Kidney (tissue), 14 donors: ENCODE data around the gene NKAPD1. TPM values are rescaled to one million over a fixed set of nuclear protein-coding genes. Genes with fewer than 3 reads are reported as not detected.
A peak's percentile ranks its signal among the peaks of the same experiment; 100 is the strongest.
"Not testable (repeated sequence)": the region's sequence is repeated elsewhere in the genome, so short reads cannot be mapped to it uniquely, and the experiment has no call there.

ENCODE experiments used
- DNase-seq, 5 donors: peaks; one replicate each; pipeline ENCODE4 v3.0.0-alpha.2; 2013 to 2020
- FAIRE-seq: peaks from 2 replicates; lab custom pipeline; 2012; peaks lifted over from hg19 to GRCh38; lab: Jason Lieb, UNC
- H3K27ac ChIP-seq, 2 donors: one replicate each; pipeline ENCODE4 v1.7.0; 2013; ENCODE audit warnings: low read depth in 2 of 2, low read length in 2 of 2, inconsistent platforms in 1 of 2
- H3K27me3 ChIP-seq: one replicate; pipeline ENCODE4 v1.7.1; 2013; ENCODE audit warnings: low read length, inconsistent platforms; ENCODE audit not compliant: control insufficient read depth, insufficient read depth
- H3K36me3 ChIP-seq, 3 donors: one replicate each; pipeline versions ENCODE4 v1.7.0 to v1.7.1; 2013; ENCODE audit warnings: low read length in 3 of 3, control low read depth in 1 of 3, inconsistent platforms in 1 of 3; ENCODE audit not compliant: insufficient read depth in 3 of 3, control insufficient read depth in 2 of 3
- H3K4me1 ChIP-seq, 3 donors: one replicate each; pipeline versions ENCODE4 v1.7.0 to v1.7.1; 2013; ENCODE audit warnings: low read length in 3 of 3, inconsistent platforms in 1 of 3, low read depth in 1 of 3; ENCODE audit not compliant: control insufficient read depth in 2 of 3, insufficient read depth in 2 of 3
- H3K4me3 ChIP-seq, 3 donors: one replicate each; pipeline versions ENCODE4 v1.7.0 to v1.8.1; 2013; ENCODE audit warnings: low read length in 3 of 3, control low read depth in 1 of 3, inconsistent platforms in 1 of 3
- H3K9ac ChIP-seq, 3 donors: one replicate each; pipeline versions ENCODE4 v1.7.0 to v1.7.1; 2013; ENCODE audit warnings: low read length in 3 of 3, control low read depth in 1 of 3, inconsistent platforms in 1 of 3
- H3K9me3 ChIP-seq, 3 donors: one replicate each; pipeline versions ENCODE4 v1.7.0 to v1.7.1; 2013; ENCODE audit warnings: low read length in 3 of 3, control low read depth in 1 of 3, inconsistent platforms in 1 of 3; ENCODE audit not compliant: control insufficient read depth in 2 of 3, insufficient read depth in 1 of 3
- CTCF ChIP-seq: IDR thresholded peaks from 3 replicates; pipeline ENCODE4 v1.5.1; 2012; ENCODE audit warnings: mild to moderate bottlenecking, moderate library complexity, borderline replicate concordance; ENCODE audit not compliant: insufficient read depth; ENCODE audit errors: extremely low read depth
- intact Hi-C: fragments of 100-400 bp; cut with DNase I; formaldehyde crosslinking; loops from one replicate; pipeline ENCODE4 v1.11.1; 2022
- polyA plus RNA-seq: library from polyadenylated mRNA; stranded (reverse); fragments of 350-450 nt; fragmentation: Illumina TruSeq; extraction: RNeasy Lipid Tissue Mini Kit (QIAGEN cat#74804); gene quantifications from one replicate; pipeline ENCODE4 v1.2.3, GENCODE V29; 2014; ENCODE audit warnings: low read depth, low replicate concordance; ENCODE audit not compliant: insufficient read depth
- total RNA-seq: library from RNA; stranded (reverse); fragmentation: NEBNext Ultra II Directional; extraction: Animal tissue kit (Norgen Biotek cat#: 25700); gene quantifications from one replicate; pipeline ENCODE4 v1.2.1, GENCODE V29; 2021
- donor health status: control.
- donor health status: control.
- donor health status: control.
- donor health status: control.
- donor health status: control.
- donor health status: DM: yes; HTN: yes; CAD: no.
- donor health status: Normal renal cell carcinoma (clear cell type).

NKAPD1 gene
- total and polyA plus RNA-seq, 2 donors from 2014 or later = 14.3 to 21.5 TPM

GRCh38 chr11:112085822-112086421, 11.8 kb downstream of the NKAPD1 start:
- DNase-seq (no peak), FAIRE-seq (no peak)
- no peak for TF ChIP-seq CTCF
- H3K27me3 ChIP-seq = no peaks in the 10 kb centered on the region
- H3K9me3 ChIP-seq = no peaks in the 10 kb centered on the region
- peak overlapping the region; percentile 38 to 55 for H3K27ac ChIP-seq
- peaks cover 5 to 35% (median 19%) of the 10 kb centered on the region in 3 donors for H3K36me3 ChIP-seq
- peaks cover 3 to 20% (median 9%) of the 10 kb centered on the region in 3 donors for H3K4me1 ChIP-seq
- H3K9ac ChIP-seq = peak overlapping the region; percentile 88 to 98 (median 98)
- H3K4me3 ChIP-seq = peak overlapping the region; percentile 95 to 99 (median 96)
- intact Hi-C loops = no loop called here

GRCh38 chr11:112086422-112087191, 12.5 kb downstream of the NKAPD1 start, which contains the start of the genes SDHD and TIMM8B:
SDHD (plus strand) TSS chr11:112086873; CDS start chr11:112086908, 35 bp downstream.
TIMM8B (minus strand) TSS chr11:112086756; CDS start chr11:112086723, 33 bp downstream.
- no peaks in the 10 kb centered on the region for H3K27me3 ChIP-seq
- H3K4me1 ChIP-seq = peaks cover 3 to 20% (median 9%) of the 10 kb centered on the region in 3 donors
- FAIRE-seq (no peak), DNase-seq (peak; percentile 97 to 99 (median 98))
- intact Hi-C loops = no loop called here
- H3K9ac ChIP-seq = peak within 1 kb of the TSS; percentile 88 to 98 (median 98)
- peak within 1 kb of the TSS; percentile 38 to 79 for H3K27ac ChIP-seq
- peak; percentile 26 for TF ChIP-seq CTCF
- H3K4me3 ChIP-seq = peak within 1 kb of the TSS; percentile 95 to 99 (median 96)
- no peaks in the 10 kb centered on the region for H3K9me3 ChIP-seq
- H3K36me3 ChIP-seq = peaks cover 9 to 41% (median 25%) of the 10 kb centered on the region in 3 donors

- FAIRE-seq = no peak
- intact Hi-C loops = no loop called here
Observed at GRCh38 chr11:112087212-112087611, 13.1 kb downstream of the NKAPD1 start.

GRCh38 chr11:112095302-112095701, 21.2 kb downstream of the NKAPD1 start:
- H3K9ac ChIP-seq, H3K4me1 ChIP-seq, H3K27ac ChIP-seq, intact Hi-C loops, DNase-seq, H3K4me3 ChIP-seq, H3K27me3 ChIP-seq, FAIRE-seq, H3K9me3 ChIP-seq: not testable (repeated sequence)
- H3K36me3 ChIP-seq = peaks cover 4 to 35% (median 17%) of the 10 kb centered on the region in 3 donors

More at GRCh38 chr11:112087212-112087611, 13.1 kb downstream of the NKAPD1 start:
- H3K4me1 ChIP-seq = peaks cover 3 to 20% (median 9%) of the 10 kb centered on the region in 3 donors
- peak in 1 of 5 donors; percentile 11 for DNase-seq
- peaks cover 9 to 42% (median 25%) of the 10 kb centered on the region in 3 donors for H3K36me3 ChIP-seq
- H3K4me3 ChIP-seq = peak overlapping the region; percentile 95 to 99 (median 96)
- H3K9ac ChIP-seq = peak overlapping the region; percentile 83 to 98 (median 98)
- peak overlapping the region in 1 of 2 donors; percentile 37 for H3K27ac ChIP-seq
- no peaks in the 10 kb centered on the region for H3K27me3 ChIP-seq
- H3K9me3 ChIP-seq = no peaks in the 10 kb centered on the region
- no peak for TF ChIP-seq CTCF
